ENCODE results near the gene PGAP1.

PGAP1 gene

GRCh38 chr2:196954001-196954400 lies 27.5 kb upstream of the PGAP1 start:
- no peak overlapping the region for H2AFZ ChIP-seq (ENCODE audit: low read length)
- no peaks in the 10 kb centered on the region for H3K9me2 ChIP-seq (replicated peaks; ENCODE audit: low read depth, low read length)
- no peak overlapping the region for H3K9ac ChIP-seq (ENCODE audit: low read depth, low read length, poor library complexity, severe bottlenecking)
- H3K79me2 ChIP-seq (ENCODE audit: insufficient read depth, low read length): no peaks in the 10 kb centered on the region
- no peaks in the 10 kb centered on the region for H4K20me1 ChIP-seq (ENCODE audit: insufficient read depth, low read length, poor library complexity, severe bottlenecking)
- no peak overlapping the region for H3K4me2 ChIP-seq (ENCODE audit: low read depth, low read length, poor library complexity, severe bottlenecking)
- no peaks in the 10 kb centered on the region for H3K9me3 ChIP-seq (ENCODE audit: insufficient read depth, low read depth, low read length)
- TF ChIP-seq EZH2phosphoT487 (IDR thresholded peaks at IDR 0.05; ENCODE audit: borderline replicate concordance): no peak
- TF ChIP-seq CTCF (conservative IDR thresholded peaks at IDR 0.05; ENCODE audit: low read length): no peak
- H3K27me3 ChIP-seq (ENCODE audit: insufficient read depth, low read length, poor library complexity, severe bottlenecking): no peaks in the 10 kb centered on the region
- H3K36me3 ChIP-seq (ENCODE audit: insufficient read depth, low read length): no peaks in the 10 kb centered on the region
- peaks cover 4% of the 10 kb centered on the region for H3K4me1 ChIP-seq (ENCODE audit: insufficient read depth, low read length, poor library complexity, severe bottlenecking)
- no peaks in the 10 kb centered on the region for H3F3A ChIP-seq (ENCODE audit: low read depth)
- H3K4me3 ChIP-seq (ENCODE audit: low read length, poor library complexity, severe bottlenecking): no peak overlapping the region

- H3K4me3 ChIP-seq (ENCODE audit: low read length, poor library complexity, severe bottlenecking): no peak overlapping the region
- H3K9ac ChIP-seq (ENCODE audit: low read depth, low read length, poor library complexity, severe bottlenecking): no peak overlapping the region
- peaks cover 4% of the 10 kb centered on the region for H3K4me1 ChIP-seq (ENCODE audit: insufficient read depth, low read length, poor library complexity, severe bottlenecking)
- TF ChIP-seq EZH2phosphoT487 (IDR thresholded peaks at IDR 0.05; ENCODE audit: borderline replicate concordance) (no peak), CTCF (conservative IDR thresholded peaks at IDR 0.05; ENCODE audit: low read length) (no peak)
- no peaks in the 10 kb centered on the region for H3K9me3 ChIP-seq (ENCODE audit: insufficient read depth, low read depth, low read length)
- no peaks in the 10 kb centered on the region for H3F3A ChIP-seq (ENCODE audit: low read depth)
- H3K27me3 ChIP-seq (ENCODE audit: insufficient read depth, low read length, poor library complexity, severe bottlenecking): no peaks in the 10 kb centered on the region
- H3K36me3 ChIP-seq (ENCODE audit: insufficient read depth, low read length): no peaks in the 10 kb centered on the region
- H3K9me2 ChIP-seq (replicated peaks; ENCODE audit: low read depth, low read length): no peaks in the 10 kb centered on the region
- H3K79me2 ChIP-seq (ENCODE audit: insufficient read depth, low read length): no peaks in the 10 kb centered on the region
- no peaks in the 10 kb centered on the region for H4K20me1 ChIP-seq (ENCODE audit: insufficient read depth, low read length, poor library complexity, severe bottlenecking)
- no peak overlapping the region for H2AFZ ChIP-seq (ENCODE audit: low read length)
- no peak overlapping the region for H3K4me2 ChIP-seq (ENCODE audit: low read depth, low read length, poor library complexity, severe bottlenecking)
Measured at GRCh38 chr2:196952936-196953335, 26.4 kb upstream of the PGAP1 start.

- no peaks in the 10 kb centered on the region for H3K9me2 ChIP-seq (replicated peaks; ENCODE audit: low read depth, low read length)
- no peaks in the 10 kb centered on the region for H3K79me2 ChIP-seq (ENCODE audit: insufficient read depth, low read length)
- H3K4me2 ChIP-seq (ENCODE audit: low read depth, low read length, poor library complexity, severe bottlenecking): no peak overlapping the region
- H3K9ac ChIP-seq (ENCODE audit: low read depth, low read length, poor library complexity, severe bottlenecking): no peak overlapping the region
- no peak overlapping the region for H2AFZ ChIP-seq (ENCODE audit: low read length)
- H3K9me3 ChIP-seq (ENCODE audit: insufficient read depth, low read depth, low read length): no peaks in the 10 kb centered on the region
- H3K4me1 ChIP-seq (ENCODE audit: insufficient read depth, low read length, poor library complexity, severe bottlenecking): peaks cover 4% of the 10 kb centered on the region
- TF ChIP-seq CTCF (conservative IDR thresholded peaks at IDR 0.05; ENCODE audit: low read length) (no peak), EZH2phosphoT487 (IDR thresholded peaks at IDR 0.05; ENCODE audit: borderline replicate concordance) (no peak)
- H4K20me1 ChIP-seq (ENCODE audit: insufficient read depth, low read length, poor library complexity, severe bottlenecking): no peaks in the 10 kb centered on the region
- no peaks in the 10 kb centered on the region for H3K36me3 ChIP-seq (ENCODE audit: insufficient read depth, low read length)
- 0 out of 2 replicates have a peak, but pooled peaks cover 1% of the 10 kb centered on the region for H3F3A ChIP-seq (ENCODE audit: low read depth)
- H3K27me3 ChIP-seq (ENCODE audit: insufficient read depth, low read length, poor library complexity, severe bottlenecking): no peaks in the 10 kb centered on the region
- H3K4me3 ChIP-seq (ENCODE audit: low read length, poor library complexity, severe bottlenecking): no peak overlapping the region
Measured at GRCh38 chr2:196951973-196952372, 25.5 kb upstream of the PGAP1 start.

Measured in Loucy (cell line).